Measurements from ENCODE around the gene EAPP.
"Not testable (repeated sequence)": the region's sequence is repeated elsewhere in the genome, so short reads cannot be mapped to it uniquely, and the experiment has no call there.

EAPP gene

DNA sequence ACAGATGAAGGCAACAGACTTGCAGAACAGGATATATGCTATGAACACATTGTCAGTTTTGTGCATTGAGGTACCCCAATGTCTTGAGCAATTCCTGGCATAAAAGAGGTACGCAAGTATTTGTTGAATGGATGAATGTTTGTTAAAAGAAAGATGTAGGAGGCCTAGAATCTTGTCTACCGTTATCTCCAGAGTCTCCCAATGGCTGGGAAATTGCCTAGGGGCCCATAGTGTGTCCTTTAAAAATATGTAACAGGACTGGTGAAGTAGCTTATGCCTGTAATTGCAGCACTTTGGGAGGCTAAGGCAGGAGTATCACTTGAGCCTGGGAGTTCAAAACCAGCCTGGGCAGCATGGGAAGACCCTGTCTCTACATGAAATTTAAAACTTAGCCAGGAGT lies 57.0 kb downstream of the EAPP start:
- no peak for DNase-seq (ENCODE audit: low spot score)

DNA sequence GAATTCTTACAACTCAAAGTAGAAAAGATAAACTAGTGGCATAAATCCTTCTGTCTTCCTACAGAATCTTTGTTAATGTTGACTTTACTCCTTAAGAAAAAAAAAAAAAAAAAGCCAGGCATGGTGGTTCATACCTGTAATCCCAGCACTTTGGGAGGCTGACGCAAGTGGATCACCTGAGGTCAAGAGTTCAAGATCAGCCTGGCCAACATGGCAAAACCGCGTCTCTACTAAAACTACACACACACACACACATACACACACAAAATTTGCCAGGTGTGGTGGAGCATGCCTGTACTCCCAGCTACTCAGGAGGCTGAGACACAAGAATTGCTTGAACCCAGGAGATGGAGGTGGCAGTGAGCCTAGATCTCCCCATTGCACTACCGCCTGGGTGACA lies 59.8 kb downstream of the EAPP start:
- no peak for DNase-seq (ENCODE audit: low spot score)

DNA sequence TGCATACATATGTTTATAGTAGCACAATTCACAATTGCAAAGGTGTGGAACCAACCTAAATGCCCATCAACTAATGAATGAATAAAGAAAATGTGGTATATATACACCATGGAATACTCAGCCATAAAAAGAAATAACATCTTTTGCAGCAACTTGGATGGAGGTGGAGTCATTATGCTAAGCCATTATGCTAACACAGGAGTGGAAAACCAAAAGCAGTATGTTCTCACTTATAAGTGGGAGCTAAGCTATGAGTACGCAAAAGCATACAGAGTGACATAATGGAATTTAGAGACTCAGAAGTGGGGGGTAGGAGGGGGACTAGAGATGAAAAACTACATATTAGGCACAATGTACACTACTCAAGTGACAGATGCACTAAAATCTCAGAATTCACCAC lies 61.2 kb downstream of the EAPP start:
- DNase-seq (ENCODE audit: low spot score), result no peak

DNA sequence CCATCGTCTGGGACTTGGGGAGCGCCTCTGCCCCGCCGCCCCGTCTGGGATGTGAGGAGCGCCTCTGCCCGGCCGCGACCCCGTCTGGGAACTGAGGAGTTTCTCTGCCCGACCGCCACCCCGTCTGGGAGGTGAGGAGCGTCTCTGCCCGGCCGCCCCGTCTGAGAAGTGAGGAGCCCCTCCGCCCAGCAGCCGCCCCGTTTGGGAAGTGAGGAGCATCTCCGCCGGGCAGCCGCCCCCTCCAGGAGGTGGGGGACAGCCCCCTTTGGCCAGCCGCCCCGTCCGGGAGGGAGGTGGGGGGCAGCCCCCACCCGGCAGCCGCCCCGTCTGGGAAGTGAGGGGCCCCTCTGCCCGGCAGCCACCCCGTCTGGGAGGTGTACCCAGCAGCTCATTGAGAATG lies 63.5 kb downstream of the EAPP start:
- DNase-seq (ENCODE audit: low spot score), result not testable (repeated sequence)

DNA sequence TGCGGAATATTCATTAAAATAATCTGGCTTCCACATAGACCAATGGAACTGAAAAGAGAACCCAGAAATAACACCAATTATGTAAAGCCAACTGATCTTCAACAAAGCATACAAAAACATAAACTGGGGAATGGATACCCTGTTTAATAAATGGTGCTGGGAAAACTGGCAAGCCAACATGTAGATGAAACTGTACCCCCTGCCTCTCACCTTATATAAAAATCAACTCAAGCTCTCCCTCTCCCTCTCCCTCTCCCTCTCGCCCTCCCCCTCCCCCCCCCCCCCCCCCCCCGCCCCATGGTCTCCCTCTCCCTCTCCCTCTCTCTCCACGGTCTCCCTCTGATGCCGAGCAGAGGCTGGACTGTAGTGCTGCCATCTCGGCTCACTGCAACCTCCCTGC lies 64.3 kb downstream of the EAPP start:
- no peak for DNase-seq (ENCODE audit: low spot score)

DNA sequence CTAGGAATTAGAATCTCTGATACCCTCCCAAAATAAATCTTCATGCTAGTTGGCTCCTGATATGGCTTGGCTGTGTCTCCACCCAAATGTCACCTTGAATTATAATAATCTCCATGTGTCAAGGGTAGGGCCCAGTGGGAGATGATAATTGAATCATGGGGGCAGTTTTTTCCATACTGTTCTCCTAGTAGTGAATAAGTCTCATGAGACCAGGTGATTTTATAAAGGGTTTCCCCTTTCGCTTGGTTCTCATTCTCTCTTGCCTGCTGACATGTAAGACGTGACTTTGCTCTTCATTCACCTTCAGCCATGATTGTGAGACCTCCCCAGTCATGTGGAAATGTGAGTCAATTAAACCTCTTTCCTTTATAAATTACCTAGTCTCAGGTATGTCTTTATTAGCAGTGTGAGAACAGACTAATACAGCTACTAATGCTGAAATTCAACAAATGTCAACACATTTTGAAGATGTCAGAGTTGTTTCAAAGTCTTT lies 65.3 kb downstream of the EAPP start:
- DNase-seq (ENCODE audit: low spot score), result no peak

DNA sequence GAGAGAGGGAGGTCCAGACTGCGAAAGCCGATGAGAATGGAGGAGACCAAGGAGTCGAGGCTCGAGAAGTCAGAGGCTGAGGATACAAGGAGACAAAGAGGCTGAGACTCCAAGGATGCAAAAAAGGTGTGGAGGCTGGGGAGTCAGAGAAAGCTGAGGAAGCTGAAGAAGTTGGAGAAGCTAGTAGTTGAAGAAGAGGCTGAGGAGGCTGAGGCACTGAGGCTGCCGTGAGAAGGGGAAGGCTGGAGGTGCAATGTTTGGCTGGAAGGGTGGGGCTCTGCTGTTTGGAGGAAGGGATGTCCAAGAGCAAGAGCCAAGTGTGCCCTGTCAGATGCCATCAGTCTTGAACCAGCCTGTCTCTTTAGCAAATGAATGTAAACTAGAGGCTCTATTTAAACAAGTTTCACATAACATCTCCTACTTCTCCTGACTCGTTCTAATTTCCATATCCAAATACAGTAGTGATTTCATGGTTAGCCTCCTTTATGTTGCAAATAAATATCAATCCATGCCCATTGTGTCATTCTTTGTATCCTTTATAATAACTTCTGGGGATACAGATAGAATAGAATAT lies 66.7 kb downstream of the EAPP start:
- DNase-seq (ENCODE audit: low spot score), result no peak

DNA sequence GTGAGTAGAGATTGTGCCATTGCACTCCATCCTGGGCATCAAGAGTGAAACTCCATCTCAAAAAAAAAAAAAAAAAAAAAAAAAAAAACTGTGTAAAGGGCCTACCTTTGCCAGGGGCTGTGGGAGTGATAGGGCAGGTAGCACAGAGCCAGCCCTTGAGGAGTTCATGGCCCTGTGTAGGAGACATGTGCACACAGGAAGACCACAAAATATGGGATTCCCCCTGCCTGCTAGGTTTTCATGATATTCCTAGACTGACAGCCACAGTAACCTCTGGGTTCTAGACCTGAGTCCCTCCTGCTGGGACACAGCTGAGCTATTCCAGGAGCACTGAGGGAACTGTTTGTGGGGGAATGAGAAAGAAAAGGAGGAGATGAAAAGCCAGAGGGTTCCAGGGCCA lies 69.2 kb downstream of the EAPP start:
- no peak for DNase-seq (ENCODE audit: low spot score)

DNA sequence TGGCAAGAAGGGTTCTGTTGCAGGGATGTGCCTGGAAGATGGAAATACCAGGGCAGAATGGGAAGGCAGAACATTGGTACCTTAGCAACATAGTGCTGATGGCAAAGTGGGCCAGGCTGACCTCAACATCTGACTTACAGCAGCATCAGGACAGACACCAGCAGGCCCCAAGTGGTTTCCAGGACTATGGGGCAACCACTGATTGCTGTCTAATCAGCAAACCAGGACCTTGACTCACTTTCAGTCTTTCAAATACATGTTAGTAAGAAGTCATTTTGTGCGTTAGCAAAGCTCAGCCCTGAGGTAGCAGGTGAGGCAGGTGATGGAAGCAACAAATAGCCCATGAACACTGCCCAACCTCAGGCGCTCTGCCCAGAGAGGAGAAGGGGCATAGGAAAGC lies 72.8 kb downstream of the EAPP start:
- no peak for DNase-seq (ENCODE audit: low spot score)

Measured in LoVo (cell line).